ENCODE measurements around the gene TNFRSF9.

- TF ChIP-seq, protein P1, sequence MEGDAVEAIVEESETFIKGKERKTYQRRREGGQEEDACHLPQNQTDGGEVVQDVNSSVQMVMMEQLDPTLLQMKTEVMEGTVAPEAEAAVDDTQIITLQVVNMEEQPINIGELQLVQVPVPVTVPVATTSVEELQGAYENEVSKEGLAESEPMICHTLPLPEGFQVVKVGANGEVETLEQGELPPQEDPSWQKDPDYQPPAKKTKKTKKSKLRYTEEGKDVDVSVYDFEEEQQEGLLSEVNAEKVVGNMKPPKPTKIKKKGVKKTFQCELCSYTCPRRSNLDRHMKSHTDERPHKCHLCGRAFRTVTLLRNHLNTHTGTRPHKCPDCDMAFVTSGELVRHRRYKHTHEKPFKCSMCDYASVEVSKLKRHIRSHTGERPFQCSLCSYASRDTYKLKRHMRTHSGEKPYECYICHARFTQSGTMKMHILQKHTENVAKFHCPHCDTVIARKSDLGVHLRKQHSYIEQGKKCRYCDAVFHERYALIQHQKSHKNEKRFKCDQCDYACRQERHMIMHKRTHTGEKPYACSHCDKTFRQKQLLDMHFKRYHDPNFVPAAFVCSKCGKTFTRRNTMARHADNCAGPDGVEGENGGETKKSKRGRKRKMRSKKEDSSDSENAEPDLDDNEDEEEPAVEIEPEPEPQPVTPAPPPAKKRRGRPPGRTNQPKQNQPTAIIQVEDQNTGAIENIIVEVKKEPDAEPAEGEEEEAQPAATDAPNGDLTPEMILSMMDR (IDR thresholded peaks at IDR 0.05) = peak in 5 of 6 experiments; percentile 41 to 73 (median 58)
- TF ChIP-seq POLR2A (IDR thresholded peaks at IDR 0.05) = no peak
Measured at GRCh38 chr1:7902478-7903085, 38.1 kb downstream of the TNFRSF9 start.
